Inflammatory macrophage treated with lipopolysaccharide for 1 hour (primary cell): ENCODE measurements around the gene MEF2B.
"Not testable (repeated sequence)": the region's sequence is repeated elsewhere in the genome, so short reads cannot be mapped to it uniquely, and the experiment has no call there.

ENCODE experiments used
- DNase-seq, 2 donors: peaks; one replicate each; pipeline ENCODE4 v3.0.0-alpha.2; 2020 to 2022

The MEF2B gene

DNA sequence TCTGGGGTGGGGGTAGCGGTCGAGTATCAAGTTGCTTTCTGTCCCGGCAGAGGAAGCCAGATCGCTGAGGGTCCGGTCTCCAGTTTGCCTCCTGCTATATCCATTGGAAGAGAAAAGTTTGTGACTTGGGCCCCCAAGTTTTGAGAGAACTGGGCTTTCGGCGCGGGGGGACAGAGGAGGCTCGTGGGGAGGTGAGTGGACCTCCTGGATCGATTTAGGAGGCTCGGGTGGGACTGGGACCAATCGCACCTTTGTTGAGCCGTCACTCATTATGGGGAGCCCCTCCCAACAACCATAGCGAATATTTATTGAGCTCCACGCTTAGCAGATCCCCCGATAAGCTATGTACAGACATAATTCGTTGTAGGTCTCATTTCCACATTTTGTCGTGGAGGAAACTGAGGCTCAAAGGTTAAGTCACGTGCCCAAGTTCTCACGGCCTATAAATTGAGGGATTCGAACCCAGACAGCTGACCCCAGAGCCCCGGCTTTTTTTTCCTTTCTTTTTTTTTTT is 22.9 kb upstream of the MEF2B start:
- DNase-seq: no peak

DNA sequence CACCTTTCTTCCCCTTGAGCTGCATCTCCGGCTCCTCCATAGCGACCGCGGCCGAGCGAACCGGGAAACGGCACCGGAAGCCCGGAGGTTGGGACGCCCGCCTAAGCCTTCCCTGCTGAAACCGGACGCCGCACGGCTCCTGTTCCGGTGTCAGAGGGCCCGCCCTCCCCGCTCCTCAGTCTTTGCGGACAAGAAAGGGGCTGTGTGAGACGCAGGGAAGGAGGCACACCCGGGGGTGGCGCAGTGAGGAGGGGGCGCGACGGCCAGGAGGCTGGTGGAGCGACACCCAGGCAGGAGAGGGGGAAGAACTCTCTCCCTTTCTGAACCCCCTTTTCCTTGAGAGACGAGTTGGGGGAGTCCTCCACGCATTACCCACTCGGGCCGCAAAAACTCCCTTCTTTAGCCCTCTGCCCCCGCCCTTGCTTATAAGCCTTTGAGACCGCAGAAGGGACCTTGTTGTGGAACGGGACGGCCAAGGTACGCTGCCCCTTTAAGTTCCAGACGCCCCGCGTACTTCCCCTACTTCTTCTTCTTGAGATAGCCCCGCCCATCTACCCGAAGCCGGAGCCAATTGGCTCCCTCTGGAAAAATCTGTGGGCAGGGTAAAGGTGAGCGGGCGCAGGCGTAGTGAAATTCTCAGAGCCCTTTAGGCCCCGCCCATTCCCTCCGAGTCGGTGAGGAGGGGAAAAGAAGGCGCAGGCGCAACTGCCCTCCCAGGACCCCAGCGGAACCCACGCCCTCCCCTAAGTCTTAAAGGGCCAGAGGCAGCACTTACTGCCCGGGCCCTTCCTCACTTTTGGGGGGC is 22.2 kb upstream of the MEF2B start, which contains the start of the genes BORCS8 and RFXANK:
TSS of gene BORCS8 (minus strand) at position 75 of the 805 bp plus-strand sequence. CDS start at position 40, 35 bp downstream.
TSS of gene RFXANK (plus strand) at position 181 of the 805 bp plus-strand sequence. CDS start 1,689 bp downstream, outside the sequence.
- DNase-seq: peak; percentile 99

DNA sequence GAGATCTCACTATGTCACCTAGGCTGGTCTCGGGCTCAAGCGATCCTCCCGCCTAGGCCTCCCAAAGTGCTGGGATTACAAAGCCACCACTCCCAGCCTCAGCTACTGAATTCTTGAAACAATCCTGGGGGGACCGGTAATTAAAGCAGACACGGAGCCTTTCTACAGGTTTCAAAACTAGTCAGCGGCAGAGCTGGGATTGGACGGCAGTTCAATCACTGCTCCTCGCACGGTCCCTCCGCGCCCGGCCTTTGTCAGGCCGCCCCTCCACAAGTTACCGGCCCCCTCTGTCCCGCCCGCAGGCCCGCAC is 21.7 kb upstream of the MEF2B start:
- DNase-seq: no peak

DNA sequence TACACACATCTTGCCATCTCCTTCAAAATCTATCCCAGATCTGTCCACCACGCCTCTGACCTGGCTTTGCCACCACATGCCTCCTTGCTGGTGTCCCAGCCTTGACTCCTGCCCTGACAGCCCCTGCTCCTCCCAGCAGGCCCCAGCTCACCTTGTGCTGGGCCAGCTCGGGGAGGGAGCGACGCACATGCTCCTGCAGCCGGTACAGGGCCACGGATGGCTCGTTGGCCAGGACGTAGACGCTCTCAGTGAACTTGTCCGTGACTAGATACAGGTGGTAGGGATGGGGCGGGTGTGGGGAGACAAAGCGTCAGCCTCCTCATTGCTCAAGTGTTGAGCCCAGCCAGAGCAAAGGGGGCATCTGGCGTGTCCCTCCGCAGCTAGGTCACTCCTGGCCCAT is 16.7 kb upstream of the MEF2B start:
- no peak for DNase-seq

DNA sequence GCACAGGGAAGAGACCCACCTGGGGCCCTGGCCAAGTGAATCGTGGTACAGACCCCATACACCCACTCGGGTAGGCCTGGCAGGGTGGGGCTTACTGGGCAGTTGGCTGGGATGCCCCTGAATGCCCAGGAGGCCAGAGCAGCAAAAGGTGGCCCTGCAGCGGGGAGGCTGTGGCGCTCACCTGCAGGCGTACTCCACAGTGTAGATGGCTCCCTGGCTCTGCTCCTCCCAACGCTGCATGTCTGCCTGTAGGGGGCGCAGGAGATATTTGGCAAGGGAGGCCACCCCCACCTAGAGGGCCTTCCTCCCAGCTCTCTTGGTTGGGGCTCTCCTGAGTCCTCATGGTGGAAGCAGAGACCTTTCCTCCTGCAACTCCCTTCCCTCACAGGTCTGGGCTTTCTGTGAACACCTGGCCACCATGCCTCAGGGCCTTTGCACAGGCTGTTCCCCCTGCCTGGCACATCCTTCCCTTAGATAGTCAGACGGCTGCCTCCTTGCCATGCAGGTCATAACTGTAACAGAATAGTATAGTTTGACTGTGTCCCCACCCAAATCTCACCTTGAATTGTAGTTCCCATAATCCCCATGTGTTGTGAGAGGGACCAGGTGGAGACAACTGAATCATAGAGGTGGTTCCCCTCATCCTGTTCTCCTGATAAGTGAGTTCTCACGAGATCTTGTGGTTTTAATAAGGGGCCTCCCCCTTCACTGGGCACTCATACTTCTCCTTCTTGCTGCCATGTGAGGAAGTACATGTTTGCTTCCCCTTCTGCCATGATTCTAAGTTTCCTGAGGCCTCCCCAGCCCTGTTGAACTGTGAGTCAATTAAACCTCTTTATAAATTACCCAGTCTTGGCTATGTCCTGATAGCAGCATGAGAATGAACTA is 16.0 kb upstream of the MEF2B start:
- DNase-seq: peak in 1 of 2 donors; percentile 33

DNA sequence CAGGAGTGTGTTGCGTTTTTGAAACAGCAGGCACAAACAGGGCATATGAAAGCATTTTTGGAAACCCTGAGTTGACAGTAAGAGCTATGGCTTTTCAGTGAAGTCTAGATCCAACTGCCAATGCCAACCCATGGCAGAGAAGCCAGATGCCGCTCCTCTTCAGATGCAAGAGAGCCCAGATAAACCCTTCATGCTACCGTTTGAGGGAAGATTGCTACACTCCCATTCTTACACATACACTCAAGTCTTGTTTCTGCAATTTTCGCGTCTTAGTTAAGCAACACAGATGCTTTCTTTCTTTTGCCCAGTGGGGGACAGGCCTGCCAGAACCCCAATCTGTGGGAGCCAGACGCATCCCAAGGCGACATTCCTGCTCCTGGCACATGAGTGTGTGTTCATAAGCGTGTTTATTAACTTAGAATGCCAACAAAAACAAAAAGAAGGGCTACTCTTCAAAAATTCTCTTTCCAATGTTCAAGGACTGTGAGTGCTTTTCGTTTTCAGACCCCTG is 11.5 kb upstream of the MEF2B start:
- no peak for DNase-seq

DNA sequence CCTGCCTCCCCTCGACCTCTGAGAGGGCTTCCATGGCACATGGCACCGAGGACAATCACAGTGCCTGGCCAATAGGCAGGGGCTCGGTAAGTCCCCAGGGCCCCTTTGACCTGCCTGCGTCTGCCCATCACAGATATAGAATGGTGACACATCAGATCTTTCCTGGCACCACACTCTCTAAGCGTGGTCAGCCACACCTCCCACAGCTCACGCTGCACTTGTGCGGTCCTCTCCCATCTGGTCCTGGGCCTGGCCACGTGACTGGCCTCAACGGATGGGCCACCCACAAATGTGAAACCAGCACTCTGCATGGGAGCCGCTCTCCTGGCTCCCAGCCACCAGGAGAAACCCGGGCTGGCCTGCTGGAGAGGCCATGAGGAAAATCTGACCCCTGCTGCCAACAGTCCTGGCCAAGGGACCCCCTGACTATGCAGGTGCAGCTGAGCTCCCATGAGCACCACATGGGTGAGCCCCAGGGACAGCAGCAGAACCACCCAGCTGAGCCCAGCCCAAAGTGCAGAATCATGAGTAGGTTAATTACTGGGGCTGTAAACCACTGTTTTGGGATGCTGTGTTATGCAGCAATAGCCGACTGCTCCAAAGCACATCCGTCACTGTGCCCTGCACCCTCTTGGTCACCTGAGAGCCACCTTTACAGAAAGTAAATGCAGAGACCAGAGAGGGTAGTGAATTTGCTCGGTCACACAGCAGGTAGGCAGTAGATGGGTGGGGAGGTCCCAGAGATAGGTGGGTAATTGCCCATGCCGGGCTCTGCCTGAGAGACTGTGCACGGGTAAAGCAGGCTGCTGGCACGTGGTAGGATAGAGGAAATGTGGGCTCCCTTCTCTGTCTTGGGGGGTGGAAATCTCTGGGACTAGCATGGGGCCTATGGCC is 9.7 kb upstream of the MEF2B start:
- no peak for DNase-seq

DNA sequence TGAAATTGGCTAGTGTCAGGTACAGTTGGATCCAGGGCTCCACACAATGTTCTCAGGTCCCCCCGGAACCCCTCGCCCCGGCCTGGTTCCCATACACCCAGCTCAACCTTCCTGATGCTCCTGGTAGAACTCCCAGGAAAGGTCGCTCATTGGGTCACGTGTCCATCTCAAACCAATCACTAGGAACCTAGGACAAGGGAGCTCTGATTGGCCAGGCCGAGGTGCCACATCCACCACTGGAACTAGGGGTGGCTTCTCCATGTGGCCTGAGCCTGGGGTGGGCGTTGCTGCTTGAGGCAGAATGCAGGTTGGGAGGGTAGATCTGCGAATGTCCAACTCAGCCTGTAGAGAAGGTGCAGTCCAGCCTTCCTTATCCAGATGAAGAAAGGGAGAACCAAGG is 6.9 kb upstream of the MEF2B start:
- DNase-seq: no peak

DNA sequence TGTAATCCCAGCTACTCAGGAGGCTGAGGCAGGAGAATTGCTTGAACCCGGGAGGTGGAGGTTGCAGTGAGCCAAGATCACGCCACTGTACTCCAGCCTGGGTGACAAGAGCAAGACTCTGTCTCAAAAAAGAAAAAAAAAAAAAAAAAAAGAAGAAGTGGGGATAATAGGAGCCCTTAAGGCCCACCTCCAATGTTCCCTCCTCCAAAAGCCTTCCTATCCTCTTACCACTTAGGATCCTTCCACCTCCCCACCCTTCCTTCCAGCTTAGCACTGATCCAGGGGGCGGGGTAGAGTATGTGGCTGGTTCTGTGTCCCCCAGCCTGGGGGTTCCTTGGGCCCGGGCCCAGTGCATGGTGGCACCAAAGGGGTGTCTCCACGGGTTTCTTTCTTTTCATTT is 3.2 kb upstream of the MEF2B start:
- DNase-seq: not testable (repeated sequence)

DNA sequence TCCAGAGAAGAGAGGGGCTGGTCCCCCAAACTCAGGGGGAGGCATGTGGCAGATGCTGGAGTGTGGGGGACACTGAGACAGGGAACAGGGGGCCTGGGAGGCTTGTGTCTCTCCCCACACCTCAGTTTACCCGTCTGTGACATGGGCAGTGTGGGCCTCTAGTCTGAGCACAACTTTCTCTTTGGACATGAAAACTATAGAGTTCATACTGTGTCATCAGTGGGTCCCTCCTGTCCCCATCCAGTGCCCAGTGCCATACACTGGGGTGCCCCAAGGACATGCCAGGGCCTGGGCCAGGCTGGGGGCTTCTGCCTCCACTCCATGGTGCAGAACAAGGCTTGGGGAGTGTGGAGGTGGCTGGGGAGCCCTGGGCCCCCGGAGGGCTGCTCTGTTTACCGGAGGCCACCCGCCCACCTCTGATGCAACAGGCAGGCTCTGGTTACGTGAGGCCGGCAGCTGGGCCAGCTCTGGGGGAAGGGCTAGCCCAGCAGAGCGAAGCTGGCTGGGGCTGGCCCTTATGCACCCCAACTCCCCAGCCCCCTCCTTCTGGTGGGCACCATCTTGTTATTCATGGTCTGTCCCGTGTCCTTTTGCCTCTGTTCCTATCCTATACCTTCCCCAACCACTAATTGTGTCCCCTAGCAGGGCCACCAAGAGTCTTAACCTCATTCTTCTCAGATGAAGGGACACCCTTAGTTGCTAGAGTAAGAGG is 1.9 kb upstream of the MEF2B start:
- no peak for DNase-seq

DNA sequence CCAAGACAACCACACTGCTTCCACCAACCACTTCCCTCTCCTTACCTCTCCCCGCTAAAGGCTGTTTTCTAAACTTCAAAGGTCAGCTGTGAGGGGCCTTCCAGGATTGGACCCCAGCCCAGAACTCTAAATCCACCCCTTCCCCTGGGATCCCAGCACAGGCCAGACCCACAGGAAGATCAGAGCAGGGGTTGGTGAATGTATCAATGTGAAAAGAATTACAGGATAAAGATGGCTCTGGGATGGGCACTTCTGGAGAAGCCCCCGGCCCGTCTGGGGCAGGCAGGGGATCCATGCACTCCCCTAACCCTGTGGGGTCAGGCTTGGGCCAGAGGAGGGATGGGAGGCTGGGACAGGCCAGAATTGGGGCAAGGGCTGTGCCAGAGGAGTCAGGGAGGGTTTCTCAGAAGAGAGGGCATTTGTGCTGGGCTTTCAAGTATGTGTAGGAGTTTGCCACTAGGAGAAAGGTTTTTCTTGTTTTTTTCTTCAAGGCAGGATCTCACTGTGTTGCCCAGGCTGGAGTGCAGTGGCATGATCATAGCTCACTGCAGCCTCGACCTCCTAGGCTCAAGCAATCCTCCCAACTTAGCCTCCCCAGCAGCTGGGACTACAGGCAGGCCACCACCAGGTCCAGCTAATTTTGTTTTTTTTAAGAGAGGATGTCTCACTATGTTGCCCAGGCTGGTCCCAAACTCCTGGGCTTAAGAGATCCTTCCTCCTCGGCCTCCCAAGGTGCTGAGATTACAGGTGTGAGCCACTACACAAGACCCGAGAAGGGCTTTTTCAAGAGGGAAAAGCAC is 1.0 kb upstream of the MEF2B start:
- DNase-seq: no peak

DNA sequence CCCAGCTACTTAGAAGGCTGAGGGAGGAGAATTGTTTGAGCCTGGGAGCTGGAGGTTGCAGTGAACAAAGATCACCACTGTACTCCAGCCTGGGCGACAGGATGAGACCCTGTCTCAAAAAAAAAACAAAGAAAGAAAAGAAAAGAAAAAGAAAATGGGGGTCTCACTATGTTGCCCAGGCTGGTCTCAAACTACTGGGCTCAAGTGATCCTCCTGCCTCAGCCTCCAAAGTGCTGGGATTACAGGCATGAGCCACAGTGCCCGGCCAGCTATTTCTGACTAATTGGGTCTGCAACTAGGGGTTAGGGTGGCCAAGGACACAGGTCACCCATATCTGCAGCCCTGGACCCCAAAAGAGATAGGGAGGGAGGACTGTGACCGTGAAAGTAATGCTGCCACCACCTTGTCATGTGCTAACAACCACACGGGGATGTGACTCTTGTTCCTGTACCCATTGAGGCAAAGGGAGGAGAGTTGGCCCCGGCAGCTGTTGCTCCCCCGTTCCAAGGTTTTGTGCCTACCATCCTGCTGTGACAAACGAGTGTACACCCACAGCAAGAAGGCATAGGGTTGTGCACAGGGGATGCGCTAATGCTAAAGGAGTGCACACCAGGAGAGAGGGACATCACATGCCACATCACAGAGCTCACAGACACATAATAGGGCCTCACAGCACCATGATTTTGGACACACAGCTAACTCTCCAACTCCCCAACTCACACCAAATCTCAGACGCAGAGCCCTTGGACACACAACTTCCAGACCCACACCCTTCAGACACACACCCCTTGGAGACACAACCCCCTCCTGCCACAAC is 619 bp downstream of the MEF2B start:
- DNase-seq: no peak

DNA sequence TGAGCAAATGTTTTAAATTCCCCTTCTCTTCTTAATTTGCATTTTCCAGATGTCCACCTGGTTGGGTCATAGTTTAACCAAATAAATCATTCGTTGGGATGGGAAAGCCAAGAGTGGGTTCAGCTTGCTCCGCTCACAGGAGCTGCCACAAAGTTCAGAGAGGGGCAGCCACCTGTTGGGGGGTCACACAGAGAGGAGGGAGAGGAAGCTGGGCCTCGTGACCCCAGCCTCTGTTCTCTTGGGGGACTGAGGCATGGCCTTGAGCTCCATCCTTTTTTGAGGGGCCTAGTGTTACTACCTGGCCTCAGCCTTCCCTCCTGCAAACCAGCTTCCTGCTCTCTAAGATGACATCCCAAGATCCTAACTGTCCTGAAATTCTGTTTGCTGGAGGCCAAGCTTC is 2.5 kb downstream of the MEF2B start:
- DNase-seq: no peak

DNA sequence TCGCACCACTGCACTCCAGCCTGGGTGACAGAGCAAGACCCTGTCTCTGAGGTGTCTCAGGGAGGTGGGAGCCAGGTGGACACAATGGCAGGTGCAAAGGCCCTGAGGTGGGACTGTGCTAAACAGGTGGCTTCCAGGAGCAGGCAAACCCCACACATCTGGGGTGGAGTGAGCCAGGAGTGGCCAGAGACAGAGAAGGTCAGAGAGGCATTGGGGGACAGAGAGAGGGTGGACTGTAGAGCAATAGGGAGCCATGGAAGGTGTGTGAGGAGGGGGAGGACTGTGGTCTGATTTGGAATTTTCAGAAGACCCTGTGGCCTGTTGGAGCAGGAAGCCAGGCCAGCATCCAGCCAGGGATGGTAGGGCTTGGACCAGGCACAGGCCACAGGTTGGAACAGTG is 4.7 kb downstream of the MEF2B start:
- DNase-seq: no peak

DNA sequence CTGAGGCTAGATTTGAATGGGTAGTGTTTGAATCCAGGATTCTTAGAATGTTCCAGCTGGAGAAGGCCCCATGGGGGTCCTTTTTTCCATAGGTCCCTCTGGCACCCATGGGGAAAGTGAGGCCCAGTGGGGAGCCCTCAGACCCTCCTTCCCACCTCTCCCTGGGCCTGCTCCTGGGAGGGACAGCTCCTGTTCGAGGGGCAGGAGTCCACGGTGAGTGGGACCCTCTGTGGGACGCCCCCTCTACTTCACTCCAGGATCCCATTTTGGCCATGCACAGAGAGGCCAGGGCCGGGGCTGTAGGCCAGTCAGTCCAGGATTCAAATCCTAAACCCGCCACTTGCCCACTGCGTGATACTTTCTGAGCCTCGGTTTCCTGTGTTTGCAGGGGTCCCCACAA is 7.6 kb downstream of the MEF2B start:
- DNase-seq: no peak

DNA sequence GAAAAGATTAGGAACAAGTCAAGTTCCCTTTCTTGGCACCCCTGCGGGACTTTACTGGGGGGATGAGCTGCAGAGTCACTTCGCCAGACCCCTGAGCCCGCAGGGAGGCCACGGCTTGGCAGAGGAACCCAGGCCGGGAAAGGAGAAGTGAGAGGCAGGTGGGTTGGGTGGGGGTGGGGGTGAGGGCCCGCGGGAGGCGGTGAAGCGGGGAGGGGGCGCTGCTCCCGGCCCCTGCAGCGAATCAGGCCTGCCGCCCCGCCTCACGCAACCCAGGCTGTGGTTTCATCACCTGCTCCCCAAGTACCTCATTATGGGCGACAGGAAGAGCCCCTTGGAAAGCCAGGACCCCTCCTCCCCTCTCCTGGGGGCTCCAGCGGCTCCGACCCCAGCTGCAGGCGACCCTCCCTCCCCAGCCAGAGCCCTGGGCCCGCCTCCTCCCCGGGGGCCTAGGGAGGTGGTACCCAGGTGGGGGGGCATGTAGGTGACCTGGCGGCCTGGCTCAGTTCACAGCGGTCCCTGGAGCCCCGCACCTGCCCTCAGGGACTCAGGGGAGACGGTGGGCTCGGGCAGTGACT is 9.5 kb downstream of the MEF2B start:
- no peak for DNase-seq

DNA sequence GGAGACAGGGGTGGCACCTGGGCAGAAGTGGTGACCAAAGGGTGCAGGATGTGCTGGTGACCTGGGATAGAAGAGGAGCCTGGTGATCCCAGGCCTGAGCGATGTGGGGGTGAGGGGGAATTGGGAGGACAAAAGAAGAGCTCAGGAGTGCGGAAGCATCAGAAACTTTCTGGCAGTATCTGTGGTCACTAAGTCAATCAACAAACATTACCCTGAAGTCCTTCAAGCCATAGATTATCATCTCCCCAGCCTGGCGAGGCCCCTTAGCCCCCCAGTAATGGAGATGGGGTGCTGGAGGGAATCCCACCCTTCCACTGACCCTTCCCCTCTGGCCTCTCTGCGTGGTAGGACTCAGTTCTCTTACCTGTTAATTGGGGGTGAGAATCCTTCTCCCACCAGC is 10.5 kb downstream of the MEF2B start:
- no peak for DNase-seq

DNA sequence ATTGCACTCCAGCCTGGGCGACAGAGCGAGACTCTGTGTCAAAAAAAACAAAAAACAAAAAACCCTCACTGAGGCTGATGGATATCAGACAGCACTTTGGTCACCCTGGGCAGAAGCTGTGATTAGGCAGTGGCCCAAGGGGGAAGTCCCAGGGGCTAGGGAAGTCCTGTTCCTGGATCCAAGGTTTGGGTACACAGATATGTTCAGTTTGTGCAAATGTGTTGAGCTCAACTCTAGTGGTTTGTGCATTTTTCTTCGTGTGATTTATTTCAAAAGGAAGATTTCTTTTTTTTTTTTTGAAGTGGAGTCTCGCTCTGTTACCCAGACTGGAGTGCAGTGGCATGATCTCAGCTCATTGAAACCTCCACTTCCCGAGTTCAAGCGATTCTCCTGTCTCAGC is 12.3 kb downstream of the MEF2B start:
- DNase-seq: no peak

DNA sequence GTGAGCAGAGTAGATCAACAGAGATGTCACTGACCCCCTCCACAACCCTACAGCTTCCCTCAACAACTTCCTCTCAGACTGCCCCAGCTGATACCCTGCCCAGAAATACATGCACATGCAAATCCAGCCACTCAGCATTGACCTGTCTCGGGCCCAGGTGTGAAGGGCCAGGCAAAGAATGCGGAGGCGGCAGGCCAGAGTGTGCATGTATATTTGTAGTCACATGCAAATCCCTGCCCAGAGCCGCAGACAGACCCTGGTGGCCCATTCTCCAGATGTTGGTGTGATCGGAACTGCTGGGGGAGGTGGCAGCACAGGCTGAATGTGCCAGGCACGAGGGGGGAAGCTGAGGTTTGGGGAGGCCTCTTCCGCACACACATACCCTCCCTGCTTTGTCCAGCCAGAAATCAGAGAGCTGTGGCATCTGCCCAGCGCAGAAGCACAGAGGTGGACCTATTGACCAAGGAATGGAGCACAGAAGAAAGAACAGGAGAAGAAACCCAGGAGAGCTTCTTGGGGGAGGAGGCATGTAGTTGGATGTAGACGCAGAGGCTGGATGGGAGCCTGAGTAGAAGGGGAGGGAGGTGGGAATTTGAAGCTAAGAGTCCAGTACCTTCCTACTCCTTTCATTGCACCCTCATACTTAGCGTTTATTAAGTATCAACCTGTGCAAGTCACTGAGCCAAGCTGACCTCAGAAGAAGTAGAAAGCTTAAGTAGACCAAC is 14.4 kb downstream of the MEF2B start:
- DNase-seq: no peak
